ENCODE results near the gene ACOXL.

Gene ACOXL

DNA sequence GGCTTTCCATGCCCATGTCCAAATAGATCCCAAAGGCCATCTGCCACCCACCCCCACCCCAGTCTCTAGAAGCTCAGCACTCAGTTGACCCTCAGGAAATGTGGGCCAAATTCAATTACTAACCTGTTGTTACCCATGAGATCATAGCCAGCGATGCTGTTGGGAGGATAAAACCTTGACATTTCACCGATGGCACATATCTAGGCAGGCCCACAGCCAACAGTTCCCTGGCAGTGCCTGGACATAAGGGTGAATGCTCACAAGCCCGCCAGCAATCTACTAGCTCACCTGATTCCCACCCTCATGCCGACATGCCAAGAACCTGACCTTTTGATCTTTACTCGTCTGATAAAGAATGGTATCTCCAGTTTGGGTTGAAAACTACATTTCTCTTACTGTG, 11.8 kb upstream of the ACOXL start:
- no peak for DNase-seq

DNA sequence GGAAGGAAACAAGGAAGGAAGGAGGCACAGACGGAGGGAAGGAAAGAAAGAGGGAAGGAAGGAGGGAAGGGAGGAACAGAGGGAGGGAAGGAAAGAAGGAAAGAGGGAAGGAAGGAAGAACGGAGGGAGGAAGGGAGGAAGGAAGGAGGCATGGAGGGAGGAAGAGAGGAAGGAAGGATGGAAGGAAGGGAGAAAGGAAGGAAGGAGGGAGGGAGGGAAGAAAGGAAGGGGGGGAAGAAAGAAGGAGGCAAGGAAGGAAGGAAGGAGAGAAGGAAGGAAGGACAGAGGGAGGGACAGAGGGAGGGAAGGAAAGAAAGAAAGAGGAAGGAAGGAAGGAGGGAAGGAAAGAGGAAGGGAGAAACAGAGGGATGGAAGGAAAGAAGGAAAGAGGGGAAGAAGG, 7.6 kb upstream of the ACOXL start:
- DNase-seq, result no peak

DNA sequence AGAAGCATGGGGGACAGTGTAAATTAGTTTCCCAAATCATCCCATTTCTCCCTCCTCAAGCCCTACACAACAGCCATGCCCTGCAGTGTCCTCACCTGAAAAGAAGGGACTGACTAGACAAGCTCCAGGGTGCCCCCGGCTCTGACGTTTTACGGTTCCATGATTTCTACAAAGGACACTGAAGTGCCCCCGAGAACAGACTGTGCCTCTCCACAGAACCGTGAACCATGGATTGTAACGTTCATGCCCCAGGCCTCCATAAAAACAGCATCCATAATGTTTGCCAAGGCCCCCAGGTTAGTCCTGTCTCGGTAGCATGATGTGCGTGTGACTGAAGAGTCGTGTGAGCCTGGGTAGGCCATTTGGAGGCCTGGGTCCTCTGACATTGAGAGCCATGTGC, 7.0 kb upstream of the ACOXL start:
- DNase-seq, result no peak

DNA sequence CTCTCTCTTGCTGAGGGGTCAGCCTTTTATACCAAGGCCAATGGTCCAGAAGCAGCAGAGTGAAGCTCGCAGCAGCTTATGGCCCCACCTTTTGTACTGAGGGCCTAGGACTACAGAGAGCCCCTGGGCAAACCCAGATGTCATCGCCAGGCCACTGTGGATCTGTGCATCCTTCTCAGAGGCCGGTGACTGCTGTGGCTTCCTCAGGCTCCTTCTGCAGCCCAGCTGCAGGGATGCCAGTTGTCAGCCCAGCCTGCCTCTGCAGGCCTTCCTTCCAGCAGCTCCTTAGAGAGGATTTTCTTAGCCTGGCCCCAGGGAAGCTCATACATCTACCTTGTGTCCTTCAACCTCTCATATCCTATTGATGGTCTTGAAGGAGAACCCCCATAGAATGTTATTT, 6.5 kb upstream of the ACOXL start:
- no peak for DNase-seq

DNA sequence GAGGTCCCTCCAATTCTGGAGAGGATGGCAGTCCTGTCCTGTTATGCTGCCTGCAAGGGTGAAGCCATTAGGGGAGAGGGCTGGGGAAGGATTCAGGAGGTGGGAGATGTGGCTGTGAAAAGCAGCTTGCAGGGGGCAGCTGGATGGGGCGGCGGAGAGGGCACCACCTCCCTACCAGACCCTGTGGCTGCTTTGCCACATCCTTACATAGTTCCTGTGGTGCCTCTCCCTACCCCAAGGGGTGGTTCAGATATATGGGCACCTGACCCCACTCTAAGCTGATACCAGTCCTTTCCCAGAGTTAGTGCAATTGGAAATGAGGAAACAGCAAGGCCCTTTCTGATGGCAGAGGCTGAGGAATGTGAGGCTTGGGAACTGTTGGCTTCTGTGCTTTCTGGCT, 6.1 kb upstream of the ACOXL start:
- DNase-seq, result no peak

DNA sequence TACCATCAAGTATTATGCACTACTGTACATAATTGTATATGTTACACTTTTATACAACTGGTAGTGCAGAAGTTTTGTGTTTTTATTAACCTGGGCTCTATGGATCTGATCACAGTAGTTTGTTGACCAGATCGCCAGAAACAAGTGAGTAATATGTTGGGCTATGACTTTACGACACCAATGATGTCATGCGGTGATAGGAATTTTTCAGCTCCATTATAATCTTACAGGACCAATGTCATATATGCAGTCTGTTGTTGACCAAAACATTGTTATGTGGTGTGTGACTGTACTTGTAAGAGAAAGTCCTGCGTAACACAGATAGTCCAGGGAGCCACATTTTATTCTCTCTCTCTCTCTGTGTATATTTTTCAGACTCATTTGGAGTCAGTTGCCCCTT, 4.5 kb upstream of the ACOXL start:
- DNase-seq, result no peak

DNA sequence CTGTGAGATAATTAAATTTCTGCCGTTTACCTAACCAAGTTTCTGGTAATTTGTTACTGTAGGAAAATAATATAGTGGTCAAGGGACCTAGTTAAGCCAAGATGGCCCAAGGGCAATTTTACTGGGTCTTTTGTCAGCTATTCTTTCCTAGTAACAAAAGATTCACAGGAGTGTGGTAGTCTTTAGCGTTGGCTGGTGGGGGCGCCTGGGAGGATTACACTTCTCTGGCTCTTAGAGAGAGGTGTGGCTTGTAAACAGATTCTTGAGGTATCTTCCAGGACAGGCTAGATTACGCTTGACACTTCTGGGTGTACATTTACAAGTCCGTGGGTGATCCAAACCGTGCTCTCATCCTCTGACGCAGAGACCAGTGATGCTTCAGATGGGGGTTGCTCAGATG, 3.3 kb upstream of the ACOXL start:
- DNase-seq, result no peak

DNA sequence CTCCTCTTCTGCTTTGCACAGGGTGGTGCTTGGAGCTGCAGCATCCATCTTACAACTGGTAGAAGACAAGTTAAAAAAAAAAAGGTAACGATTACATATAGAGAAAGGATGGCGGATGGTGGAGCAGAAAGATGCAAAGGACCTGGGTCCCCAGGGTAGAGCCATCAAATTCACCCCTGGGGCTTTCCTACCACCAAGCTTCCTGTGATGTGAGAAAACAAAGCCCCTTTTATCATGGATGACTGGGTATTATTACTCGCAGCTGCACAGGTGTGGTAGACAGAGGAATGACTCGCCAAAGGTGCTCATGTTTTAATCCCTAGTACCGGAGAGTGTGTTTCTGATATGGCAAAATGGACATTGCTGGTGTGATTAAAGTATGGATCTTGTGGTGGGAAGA, 1.3 kb upstream of the ACOXL start:
- DNase-seq, result no peak

DNA sequence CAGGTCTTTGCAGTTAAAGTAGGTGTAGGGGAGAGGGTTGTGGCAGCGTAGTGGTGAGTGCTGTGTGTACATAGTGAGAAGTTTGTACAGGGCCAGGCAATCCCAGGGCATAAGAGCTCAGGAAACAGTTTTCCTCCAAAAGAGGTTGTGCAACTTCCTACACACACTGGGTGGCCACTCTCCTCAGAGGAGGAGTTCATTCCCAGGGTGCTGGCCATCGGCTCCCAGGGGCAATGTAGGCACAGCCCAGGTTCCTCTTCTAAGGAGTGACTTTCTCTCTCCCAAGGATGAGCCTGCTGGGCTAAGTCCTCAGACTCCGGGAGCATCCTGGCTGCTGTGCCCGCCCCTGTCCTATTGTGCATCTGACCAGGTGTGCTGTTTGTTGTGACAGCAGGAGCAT, 3.0 kb downstream of the ACOXL start:
- no peak for DNase-seq

DNA sequence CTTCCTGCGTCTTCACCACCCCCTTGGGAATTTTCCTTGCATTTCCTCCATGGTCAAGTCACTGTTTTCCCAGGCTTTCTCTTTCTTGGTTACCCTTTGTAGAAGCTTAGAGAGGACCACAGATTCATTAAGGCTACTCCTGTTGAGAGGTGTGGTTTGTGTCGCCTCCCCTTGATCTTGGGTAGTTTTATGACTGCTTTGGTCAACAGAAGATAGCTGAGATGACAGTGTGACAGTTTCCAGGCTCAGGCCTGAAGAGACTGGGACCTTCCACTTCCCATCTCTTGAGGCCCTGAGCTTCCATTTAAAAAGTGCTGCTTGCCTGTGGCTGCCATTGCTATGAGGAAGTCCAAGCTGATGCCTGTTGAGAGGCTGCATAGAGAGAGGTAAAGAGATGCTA, 5.4 kb downstream of the ACOXL start:
- DNase-seq, result no peak

DNA sequence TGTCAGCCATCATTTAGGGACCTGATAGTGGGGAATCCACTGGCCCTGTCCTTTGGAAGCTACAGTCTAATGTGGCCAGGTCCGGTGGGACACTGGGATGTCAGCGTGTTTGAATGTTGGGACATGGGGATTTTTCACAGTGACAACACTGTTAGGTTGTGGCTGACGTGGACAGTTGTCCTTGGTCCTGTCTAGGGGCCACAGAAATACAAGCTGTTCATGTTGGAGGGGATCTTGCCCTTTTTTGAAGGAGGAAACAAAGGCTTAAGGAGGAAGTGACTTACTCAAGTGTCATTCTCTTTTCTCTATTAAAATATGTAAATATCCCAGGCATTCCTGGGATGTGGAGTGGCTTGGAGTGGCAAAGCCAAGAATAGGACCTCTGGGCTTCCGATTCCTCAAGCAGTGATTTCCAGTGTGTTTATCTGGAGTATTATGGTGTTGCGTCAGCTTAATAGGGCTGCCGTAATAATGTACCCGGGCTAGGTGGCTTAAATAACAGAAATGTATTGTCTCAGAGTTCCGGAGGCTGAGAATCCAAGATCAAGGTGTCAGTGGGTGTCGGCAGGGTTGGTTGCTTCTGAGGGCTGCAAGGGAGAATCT, 8.5 kb downstream of the ACOXL start:
- no peak for DNase-seq

DNA sequence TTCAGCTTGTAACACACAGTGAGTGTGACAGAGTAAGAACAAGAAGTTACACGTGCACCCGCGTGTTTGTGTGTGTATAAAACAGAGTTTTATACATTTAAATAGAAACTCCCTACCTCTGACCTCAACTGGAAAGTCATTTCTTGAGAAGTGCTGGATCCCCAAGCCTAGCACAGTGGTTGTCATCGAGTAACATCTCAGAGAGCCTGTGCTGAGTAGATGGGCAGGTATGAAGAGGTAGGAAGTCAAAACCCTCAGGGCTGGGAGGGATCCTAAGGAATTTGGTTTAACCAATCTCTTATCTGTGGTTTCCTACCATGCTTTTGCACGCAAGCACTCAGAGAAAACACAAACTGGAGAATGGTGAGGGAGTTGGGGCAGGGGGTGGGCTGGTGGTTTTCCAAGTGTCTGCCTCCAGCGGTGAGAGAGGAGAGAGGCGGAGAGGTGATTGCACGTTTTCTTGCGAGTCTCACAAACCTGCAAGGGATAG, 9.2 kb downstream of the ACOXL start:
- no peak for DNase-seq

DNA sequence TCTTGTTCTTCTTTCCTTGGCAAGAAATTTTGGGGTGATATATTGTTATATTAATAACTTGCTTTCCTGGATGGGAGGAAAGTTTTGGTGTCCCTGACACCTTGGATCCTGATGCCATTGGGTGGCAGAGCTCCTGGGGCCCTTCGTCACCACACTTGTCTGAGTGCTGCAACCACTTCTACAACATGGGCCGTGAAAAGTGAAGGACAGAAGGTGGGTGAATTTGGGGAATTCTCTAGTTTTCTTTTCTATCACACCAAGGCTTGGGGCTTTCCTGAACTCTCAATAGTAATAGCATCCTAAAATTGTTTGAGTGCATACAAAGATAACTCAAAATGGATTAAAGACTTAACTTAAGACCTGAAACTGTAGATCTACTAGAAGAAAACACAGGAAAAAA, 10.0 kb downstream of the ACOXL start:
- DNase-seq, result no peak

DNA sequence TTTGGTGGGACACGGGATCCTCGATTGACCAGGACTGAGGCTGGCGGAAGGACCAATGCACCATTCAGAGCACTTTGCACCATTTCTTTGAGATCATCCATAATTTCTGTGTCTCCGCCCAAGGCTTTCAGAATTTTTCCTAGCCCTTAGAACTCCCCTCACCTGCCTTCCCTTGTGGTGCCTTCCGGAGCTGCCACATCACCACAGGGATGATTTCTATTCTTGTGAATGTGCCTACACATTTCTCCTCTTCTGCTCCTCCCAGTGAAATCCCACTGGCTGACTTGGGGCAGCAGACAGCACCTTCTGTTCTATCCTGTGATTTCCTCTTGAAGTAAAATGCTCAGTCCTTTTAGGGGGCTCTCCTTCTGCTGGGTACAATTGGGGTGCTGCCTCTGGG, 11.2 kb downstream of the ACOXL start:
- no peak for DNase-seq

DNA sequence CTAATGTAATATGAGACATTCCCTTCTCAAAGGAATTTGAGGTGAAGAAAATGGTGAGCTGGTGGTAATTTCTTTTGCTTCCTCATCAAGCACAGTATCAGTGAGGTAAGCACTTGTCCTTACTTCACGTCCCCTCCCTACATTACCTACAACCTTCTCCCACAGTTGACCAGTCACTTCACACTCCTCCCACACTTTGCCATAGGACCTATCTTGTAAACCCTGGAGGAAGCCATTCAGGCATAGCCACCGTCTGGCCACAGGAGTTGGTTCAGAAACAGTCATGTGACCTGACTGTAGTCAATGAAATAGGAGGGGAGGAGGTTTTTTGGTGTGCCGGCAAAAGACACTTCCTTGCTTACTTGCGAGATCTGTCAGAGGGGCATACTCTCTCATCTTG, 12.1 kb downstream of the ACOXL start:
- DNase-seq, result no peak

DNA sequence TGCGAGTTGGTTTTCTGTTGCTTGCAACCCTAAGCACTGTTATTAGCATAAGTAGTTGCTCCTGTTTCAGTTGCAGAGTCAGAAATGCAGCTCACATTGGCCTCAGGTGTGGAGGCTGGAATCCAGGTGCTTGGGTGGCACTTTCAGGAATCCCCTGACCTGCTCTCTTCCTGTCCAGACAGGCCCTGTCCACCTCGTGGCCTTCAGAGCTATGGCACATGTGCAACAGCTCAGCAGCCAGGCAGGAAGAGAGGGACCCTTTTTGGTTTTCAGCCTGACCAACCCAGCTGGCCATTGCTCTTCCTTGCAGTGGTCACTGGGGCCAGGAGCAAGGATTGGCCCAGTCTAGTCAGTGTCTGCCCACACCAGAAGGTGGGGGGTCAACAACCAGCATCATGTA, 12.7 kb downstream of the ACOXL start:
- DNase-seq, result no peak

DNA sequence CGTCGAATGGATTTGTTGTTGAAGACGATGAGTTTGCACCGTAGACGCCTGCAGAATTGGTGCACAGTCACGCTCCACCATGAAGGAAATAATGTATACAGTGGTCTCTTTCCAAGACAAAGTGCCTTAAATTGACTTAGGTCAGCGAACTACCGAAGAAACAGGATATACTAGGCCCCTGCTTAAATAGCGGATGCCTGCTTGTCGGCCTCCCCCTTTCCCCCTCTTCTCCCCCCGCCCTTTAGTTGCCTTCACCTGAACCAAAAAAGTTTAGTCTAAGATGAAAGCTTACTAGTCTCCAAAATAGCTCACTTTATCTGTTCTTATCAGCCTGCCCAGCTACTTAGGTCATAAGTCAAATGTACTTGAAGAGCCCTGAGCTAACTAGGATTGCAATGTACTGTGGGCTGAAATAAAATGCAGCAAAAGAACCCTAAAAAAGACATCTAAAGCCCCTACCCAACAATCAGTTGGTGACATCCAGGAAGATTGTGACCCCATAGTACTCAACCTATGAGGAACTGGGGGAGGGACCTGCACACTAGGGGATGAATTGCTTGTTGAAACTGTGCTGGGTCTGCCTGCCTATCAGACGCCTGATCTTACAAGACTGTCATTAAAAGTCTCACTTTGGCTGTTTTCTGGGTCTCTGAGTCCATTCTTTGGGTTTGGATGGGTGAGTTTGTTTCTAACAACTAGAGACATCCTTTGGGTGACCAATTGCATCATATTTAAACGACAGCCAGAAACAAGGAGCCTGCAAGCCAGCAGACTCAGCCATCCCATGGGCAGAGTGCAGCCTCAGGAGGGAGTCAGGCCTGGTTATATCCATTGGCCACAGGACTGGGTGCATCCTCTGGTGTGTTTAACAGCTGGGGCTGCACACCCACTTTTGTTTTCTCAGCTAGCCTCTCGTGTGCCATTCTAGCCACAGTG, 14.5 kb downstream of the ACOXL start:
- DNase-seq, result no peak

DNA sequence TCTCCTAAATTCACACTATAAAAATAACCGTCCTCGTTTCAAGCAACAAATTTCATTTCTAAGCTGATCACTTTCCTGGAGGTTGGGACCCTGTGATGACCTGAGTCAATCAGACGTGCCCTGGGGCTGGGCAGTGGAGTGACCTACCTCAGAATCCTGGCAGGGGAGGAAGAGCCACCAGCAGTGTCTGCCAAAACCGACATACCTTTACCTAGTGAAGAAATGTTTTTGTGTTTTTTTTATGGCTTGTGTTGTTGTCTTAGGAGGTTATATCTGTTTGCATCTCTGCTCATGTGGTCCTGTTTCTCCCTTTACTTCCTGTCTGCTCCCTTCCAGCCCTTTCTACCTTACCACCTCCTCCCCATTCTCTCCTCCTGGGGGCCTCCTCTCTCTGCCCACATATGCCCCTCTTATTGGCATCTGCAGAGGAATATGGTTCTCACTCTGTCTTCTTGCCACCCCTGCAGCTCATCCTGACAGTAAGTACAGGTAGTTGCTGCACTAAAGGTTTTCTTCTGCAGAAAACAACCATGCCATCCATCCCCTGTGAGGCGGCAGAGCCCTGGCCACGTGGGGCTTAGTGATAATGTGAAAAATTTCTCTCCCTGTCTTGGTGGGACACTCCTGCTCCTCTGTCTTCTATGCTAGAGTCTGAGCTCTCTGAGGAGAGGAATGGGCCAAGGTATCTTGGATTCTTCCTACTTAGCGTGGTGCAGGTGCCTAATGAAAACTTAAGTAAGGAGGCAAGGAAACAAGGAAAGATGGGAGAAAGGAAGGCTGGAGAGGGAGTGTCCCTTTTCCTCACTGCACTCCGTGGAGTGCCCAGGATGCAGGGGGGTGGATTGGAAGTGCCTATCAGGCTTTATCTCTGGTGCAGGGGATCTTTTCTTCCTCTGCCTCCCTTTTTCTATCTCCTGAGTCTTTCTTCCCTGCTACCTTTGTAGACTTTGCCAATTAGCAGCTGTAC, 15.4 kb downstream of the ACOXL start:
- DNase-seq, result peak in 1 of 2 experiments; percentile 18

DNA sequence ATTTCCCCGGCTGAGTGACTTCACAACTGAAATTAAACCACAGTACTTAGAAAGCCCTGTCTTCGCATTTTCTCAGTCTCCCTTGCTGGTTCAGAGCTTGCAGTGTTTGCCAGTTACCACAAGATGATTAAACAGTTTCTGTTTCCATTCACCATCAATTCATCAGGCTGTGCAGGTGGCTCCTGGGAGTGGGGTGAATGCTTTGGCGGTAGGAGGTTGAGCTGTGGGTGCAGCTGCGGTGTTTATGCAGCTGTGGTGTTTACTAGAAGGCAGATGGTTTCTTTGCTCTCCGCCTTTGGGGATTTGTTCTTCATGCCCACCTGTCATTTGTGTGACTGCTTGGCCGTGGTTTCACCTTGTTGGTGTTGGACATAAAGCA, 16.1 kb downstream of the ACOXL start:
- peak; percentile 76 to 93 for DNase-seq

DNA sequence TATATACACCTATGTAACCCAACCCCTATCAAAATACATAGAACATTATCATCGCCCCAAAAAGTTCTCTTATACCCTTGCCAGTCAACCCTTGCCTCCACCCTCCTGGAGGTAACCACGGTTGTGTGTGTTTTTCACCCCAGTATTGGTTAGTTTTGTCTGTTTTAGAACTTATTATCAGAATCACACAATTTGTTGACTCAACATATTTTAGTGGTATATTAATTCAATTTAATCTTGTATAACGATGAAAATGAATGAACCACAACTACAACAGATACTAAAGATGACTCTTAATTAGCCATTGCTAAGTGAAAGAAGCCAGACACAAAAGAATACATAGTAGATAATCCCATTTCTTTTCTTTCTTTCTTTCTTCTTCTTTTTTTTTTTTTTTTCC, 19.3 kb downstream of the ACOXL start:
- no peak for DNase-seq

DNA sequence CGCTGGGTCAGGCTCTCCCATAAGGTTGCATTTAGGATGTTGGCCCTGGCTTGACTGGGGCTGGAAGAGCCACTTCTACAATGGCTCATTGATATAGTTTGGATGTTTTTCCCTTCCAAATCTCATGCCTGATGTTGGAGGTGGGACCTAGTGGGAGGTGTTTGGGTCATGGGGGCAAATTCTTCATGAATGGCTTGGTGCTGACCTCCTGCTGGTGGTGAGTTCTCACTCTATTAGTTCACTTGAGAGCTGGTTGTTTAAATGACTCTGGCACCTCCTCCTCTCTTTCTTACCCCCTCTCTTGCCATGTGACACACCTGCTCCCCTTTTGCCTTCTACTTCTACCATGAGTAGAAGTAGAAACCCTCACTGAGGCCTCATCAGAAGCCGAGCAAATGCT, 20.5 kb downstream of the ACOXL start:
- DNase-seq, result no peak

DNA sequence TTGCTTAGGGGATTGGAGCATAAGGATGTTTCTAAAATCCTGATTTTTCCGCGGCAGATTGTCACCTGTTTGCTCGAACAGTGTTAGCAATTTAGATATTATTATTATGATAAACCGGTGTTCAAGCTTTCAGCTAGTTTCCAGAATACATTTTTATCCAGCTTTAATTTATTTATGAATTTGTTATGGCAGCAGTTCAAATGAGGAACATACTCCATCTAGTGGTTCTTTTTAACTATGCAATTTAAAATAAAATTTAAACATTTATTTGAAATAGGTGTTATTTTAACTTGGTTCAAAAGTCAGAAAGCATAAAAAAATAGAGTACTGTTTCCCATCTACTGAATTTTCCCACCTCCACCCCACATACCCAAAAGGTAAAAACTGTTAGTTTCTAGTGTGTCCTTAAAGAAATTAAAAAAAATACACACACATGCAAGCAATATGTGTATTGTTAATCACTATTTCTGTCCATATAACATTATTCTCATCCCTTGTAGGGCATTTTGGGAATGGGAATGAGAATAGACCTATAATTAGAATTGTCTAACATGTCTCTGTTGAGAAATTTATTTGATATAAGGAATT, 23.2 kb downstream of the ACOXL start:
- DNase-seq, result no peak

DNA sequence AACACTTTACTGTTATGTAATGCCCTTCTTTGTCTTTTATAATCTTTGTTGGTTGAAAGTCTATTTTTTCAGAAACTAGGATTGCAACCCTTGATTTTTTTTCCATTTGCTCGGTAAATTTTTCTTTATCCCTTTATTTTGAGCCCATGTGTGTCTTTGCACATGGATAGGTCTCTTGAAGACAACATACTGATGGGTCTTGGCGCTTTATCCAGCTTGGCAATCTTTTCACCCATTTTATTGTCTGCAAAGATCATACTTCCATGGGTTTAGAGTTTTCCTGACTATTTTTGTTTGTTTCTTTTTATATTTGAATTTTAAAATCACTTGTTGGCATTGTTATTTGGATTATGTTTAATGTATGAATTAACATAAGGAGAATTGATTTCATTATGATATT, 27.0 kb downstream of the ACOXL start:
- no peak for DNase-seq

Data from SHP77 (cell line).